ENCODE measurements around the gene AS3MT.

Gene AS3MT

GRCh38 chr10:102948176-102948575, 78.9 kb downstream of the AS3MT start:
- TF ChIP-seq ZFX (IDR thresholded peaks at IDR 0.05) (no peak), CTCF (conservative IDR thresholded peaks at IDR 0.05) (no peak)

GRCh38 chr10:102948786-102949185, 79.5 kb downstream of the AS3MT start:
- no peak for TF ChIP-seq ZFX (IDR thresholded peaks at IDR 0.05)
- no peak for TF ChIP-seq CTCF (conservative IDR thresholded peaks at IDR 0.05)
- H3K27ac ChIP-seq, result no peak overlapping the region

More at GRCh38 chr10:102948176-102948575, 78.9 kb downstream of the AS3MT start:
- H3K27ac ChIP-seq, result no peak overlapping the region

DNA sequence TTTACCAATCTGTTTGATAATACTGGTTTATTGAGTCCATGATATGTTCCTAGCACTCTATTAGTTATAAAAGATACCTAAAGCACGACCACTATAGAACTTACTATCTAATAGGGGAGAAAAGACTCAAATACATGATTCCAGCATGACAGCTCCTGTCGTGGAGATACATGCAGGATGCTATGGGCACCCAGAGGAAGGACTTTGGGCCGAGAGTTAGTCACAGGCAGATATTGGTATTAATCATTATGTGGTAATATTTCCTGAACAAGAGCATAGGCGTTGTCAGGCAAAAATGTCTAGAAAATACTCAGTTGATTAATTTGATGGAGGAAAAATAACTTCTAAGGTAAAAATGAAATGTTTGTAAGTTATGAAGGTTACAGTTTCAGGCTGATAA, 80.6 kb downstream of the AS3MT start:
- no peak overlapping the region for H3K27ac ChIP-seq
- no peak for TF ChIP-seq ZFX (IDR thresholded peaks at IDR 0.05)

DNA sequence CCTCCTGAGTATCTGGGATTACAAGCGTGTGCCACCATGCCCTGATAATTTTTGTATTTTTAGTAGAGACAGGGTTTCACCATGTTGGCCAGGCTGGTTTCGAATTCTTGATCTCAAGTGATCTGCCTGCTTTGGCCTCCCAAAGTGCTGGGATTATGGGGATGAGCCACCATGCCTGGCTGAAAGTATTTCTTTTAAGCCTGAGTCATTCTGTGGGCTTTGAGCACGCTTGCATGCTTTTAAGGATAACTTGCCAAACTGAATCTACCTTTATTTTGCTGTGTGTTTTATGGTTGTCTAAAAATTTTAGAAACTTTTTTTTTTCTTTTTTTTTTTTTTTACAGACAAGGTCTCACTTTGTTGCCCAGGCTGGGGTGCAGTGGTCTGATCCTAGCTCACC, 82.0 kb downstream of the AS3MT start:
- H3K27ac ChIP-seq, result no peak overlapping the region
- TF ChIP-seq CTCF (conservative IDR thresholded peaks at IDR 0.05) (no peak), ZFX (IDR thresholded peaks at IDR 0.05) (no peak)

Measured in C4-2B (cell line).